AG09319 (cell line): ENCODE measurements around the gene CERCAM.
"Not testable (repeated sequence)": the region's sequence is repeated elsewhere in the genome, so short reads cannot be mapped to it uniquely, and the experiment has no call there.

Experiments
- DNase-seq: peaks from one replicate; pipeline ENCODE4 v3.0.0-alpha.2; 2010; ENCODE audit warnings: low read depth; ENCODE audit errors: extremely low read depth
- CTCF ChIP-seq: IDR thresholded peaks from 2 replicates; pipeline ENCODE4 v1.5.1; 2011; ENCODE audit warnings: low read depth, mild to moderate bottlenecking, inconsistent platforms, low read length, moderate library complexity

CERCAM gene

GRCh38 chr9:128406848-128407391 lies 13.7 kb upstream of the CERCAM start:
- DNase-seq: no peak
- no peak for TF ChIP-seq CTCF

GRCh38 chr9:128408963-128409431 lies 11.7 kb upstream of the CERCAM start:
- DNase-seq: no peak
- TF ChIP-seq CTCF: no peak

- no peak for DNase-seq
- TF ChIP-seq CTCF: no peak
Observed at GRCh38 chr9:128409450-128409849, 11.2 kb upstream of the CERCAM start.

GRCh38 chr9:128409978-128410377 lies 10.7 kb upstream of the CERCAM start:
- TF ChIP-seq CTCF: peak; percentile 15

GRCh38 chr9:128411364-128412119 lies 9.1 kb upstream of the CERCAM start:
- no peak for DNase-seq
- TF ChIP-seq CTCF: no peak

More at GRCh38 chr9:128409978-128410377, 10.7 kb upstream of the CERCAM start:
- no peak for DNase-seq

GRCh38 chr9:128412120-128412790 lies 8.4 kb upstream of the CERCAM start:
- TF ChIP-seq CTCF: peak; percentile 58
- DNase-seq: no peak

- DNase-seq: not testable (repeated sequence)
Observed at GRCh38 chr9:128413728-128414127, 6.9 kb upstream of the CERCAM start.
